PC-3 (cell line): ENCODE measurements around the gene OTOS. TPM values are rescaled to one million over a fixed set of nuclear protein-coding genes. Genes with fewer than 3 reads are reported as not detected.

ENCODE experiments used
- ATAC-seq: fragments of 200-7000 bp; cut with Tn5 transposase; 2 replicates; pipeline ENCODE4 v1.9.1; 2020; ENCODE audit warnings: mild to moderate bottlenecking, moderate library complexity
- BruUV-seq: library from RNA; stranded (reverse); fragments of 400-500 nt; replicated peaks from 2 replicates; lab custom pipeline; 2021; lab: Mats Ljungman, UMichigan
- CTCF ChIA-PET: fragments of 300-600 bp; sonication (Branson Sonifier 250); formaldehyde crosslinking; loops from one replicate; lab custom pipeline; 2022; ENCODE audit warnings: antibody characterized with exemption; lab: Charles Lee
- POLR2A ChIA-PET: fragments of 300-600 bp; sonication (Branson Sonifier 250); formaldehyde crosslinking; loops from one replicate; lab custom pipeline; 2022; ENCODE audit warnings: antibody characterized with exemption; ENCODE audit not compliant: unreplicated experiment; lab: Charles Lee
- DNase-seq: peaks from one replicate; pipeline ENCODE4 v3.0.0-alpha.2; 2015
- H2AFZ ChIP-seq: fragments of 300-600 bp; sonication (generic); 2 replicates; pipeline ENCODE4 v1.6.0; 2016; ENCODE audit warnings: antibody characterized with exemption, low read length
- H3F3A ChIP-seq: fragments of 300-600 bp; sonication (generic); one replicate; pipeline ENCODE4 v1.6.0; 2017; ENCODE audit warnings: antibody characterized with exemption, low read length, control low read depth, mild to moderate bottlenecking; ENCODE audit not compliant: unreplicated experiment
- H3K27ac ChIP-seq: fragments of 300-600 bp; sonication (generic); 2 replicates; pipeline ENCODE4 v1.5.1; 2016; ENCODE audit warnings: mild to moderate bottlenecking, low read length
- H3K27me3 ChIP-seq: fragments of 300-600 bp; sonication (generic); 2 replicates; pipeline ENCODE4 v1.6.1; 2016; ENCODE audit warnings: low read length, mixed read lengths
- H3K36me3 ChIP-seq: fragments of 300-600 bp; sonication (generic); 2 replicates; pipeline ENCODE4 v1.6.1; 2016; ENCODE audit warnings: low read depth, mixed run types, low read length, mixed read lengths
- H3K4me1 ChIP-seq: fragments of 300-600 bp; sonication (generic); 2 replicates; pipeline ENCODE4 v1.5.1; 2016; ENCODE audit warnings: low read length; ENCODE audit not compliant: insufficient read depth
- H3K4me2 ChIP-seq: fragments of 300-600 bp; sonication (generic); 2 replicates; pipeline ENCODE4 v1.6.0; 2016; ENCODE audit warnings: low read length
- H3K4me3 ChIP-seq: fragments of 300-600 bp; sonication (generic); 2 replicates; pipeline ENCODE4 v1.5.1; 2016; ENCODE audit warnings: mild to moderate bottlenecking, low read length, mixed read lengths
- H3K79me2 ChIP-seq: fragments of 300-600 bp; sonication (generic); 2 replicates; pipeline ENCODE4 v1.6.1; 2017; ENCODE audit warnings: low read length, mixed read lengths
- H3K9ac ChIP-seq: fragments of 300-600 bp; sonication (generic); 2 replicates; pipeline ENCODE4 v1.6.0; 2016; ENCODE audit warnings: mild to moderate bottlenecking, low read length
- H3K9me2 ChIP-seq: fragments of 300-600 bp; sonication (generic); replicated peaks from 2 replicates; pipeline ENCODE4 v1.6.1; 2016; ENCODE audit warnings: mixed run types, low read length, mixed read lengths
- H3K9me3 ChIP-seq: fragments of 300-600 bp; sonication (generic); 2 replicates; pipeline ENCODE4 v1.6.1; 2016; ENCODE audit warnings: low read length, mixed read lengths
- H4K20me1 ChIP-seq: fragments of 300-600 bp; sonication (generic); 2 replicates; pipeline ENCODE4 v1.6.1; 2016; ENCODE audit warnings: low read length, mixed read lengths
- CTCF ChIP-seq: fragments of 300-600 bp; sonication (generic); conservative IDR thresholded peaks from 2 replicates; pipeline ENCODE4 v1.5.1; 2017; ENCODE audit warnings: antibody characterized with exemption, low read depth, mild to moderate bottlenecking, low read length
- EZH2 ChIP-seq: fragments of 300-600 bp; sonication (generic); IDR thresholded peaks from one replicate; pipeline ENCODE4 v1.6.1; 2017; ENCODE audit warnings: antibody characterized with exemption, mild to moderate bottlenecking, low read length; ENCODE audit not compliant: unreplicated experiment
- EZH2phosphoT487 ChIP-seq: fragments of 300-600 bp; sonication (generic); IDR thresholded peaks from 2 replicates; pipeline ENCODE4 v1.6.1; 2018; ENCODE audit warnings: mild to moderate bottlenecking, antibody characterized with exemption, low read length, borderline replicate concordance
- intact Hi-C: fragments of 100-400 bp; cut with micrococcal nuclease; formaldehyde crosslinking; loops from 2 replicates; pipeline ENCODE4 v1.9.0; 2023
- total RNA-seq: library from RNA; depleted of rRNA; stranded (reverse); fragments of >200 nt; gene quantifications from 2 replicates; pipeline ENCODE4 v1.2.3, GENCODE V29; 2014

OTOS gene
- total RNA-seq, 1 experiment from 2014 or later = not detected

DNA sequence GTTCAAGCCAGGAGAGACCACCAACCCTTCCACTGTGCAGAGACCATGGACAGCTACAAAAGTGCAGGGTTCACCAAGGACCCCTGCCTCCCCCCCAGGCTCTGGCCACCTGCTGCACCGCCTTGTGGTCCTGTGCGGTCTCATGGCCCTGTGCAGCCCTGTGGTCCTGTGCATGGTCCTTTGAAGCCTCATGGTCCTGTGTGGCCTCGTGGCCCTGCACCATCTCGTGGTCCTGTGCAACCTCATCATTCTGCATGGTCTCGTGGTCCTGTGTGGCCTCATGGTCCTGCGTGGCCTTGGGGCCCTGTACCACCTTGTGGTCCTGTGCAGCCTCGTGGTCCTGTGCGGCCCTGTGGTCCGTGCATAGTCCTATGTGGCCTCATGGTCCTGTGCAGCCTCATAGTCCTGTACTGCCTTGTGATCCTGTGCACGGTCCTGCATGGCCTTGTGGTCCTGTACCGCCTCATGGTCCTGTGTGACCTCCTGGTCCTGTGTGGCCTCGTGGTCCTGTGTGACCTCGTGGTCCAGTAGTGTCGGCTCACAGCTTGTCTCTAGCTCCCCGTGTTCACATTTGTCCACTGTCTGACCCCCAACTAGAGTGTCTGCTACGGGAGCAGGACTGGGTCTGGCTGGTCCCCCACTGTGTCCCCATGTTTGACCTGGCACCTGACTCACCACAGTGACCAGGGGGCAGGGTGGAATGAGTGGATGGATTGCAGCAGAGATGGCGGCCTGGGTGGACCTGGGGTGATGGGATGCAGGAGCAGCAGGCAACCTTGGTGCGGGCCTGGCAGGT lies 20.0 kb upstream of the OTOS start:
- no peak for TF ChIP-seq CTCF
- TF ChIP-seq EZH2phosphoT487 = no peak
- no peak for TF ChIP-seq EZH2
- BruUV-seq = no TSS peak
- Histone ChIP-seq H3K4me1 (no peaks in the 10 kb centered on the region), H2AFZ (no peak overlapping the region), H3K36me3 (no peaks in the 10 kb centered on the region), H4K20me1 (no peaks in the 10 kb centered on the region), H3K79me2 (no peaks in the 10 kb centered on the region), H3K4me2 (no peak overlapping the region), H3K9me3 (no peaks in the 10 kb centered on the region), H3K9ac (no peak overlapping the region), H3K27ac (no peak overlapping the region), H3K9me2 (no peaks in the 10 kb centered on the region), H3K4me3 (no peak overlapping the region), H3K27me3 (no peaks in the 10 kb centered on the region), H3F3A (no peaks in the 10 kb centered on the region)
- POLR2A ChIA-PET = no interaction called here
- intact Hi-C loops = no loop called here
- CTCF ChIA-PET = no interaction called here
- DNase-seq (no peak), ATAC-seq (no peak)

- H2AFZ ChIP-seq = no peak overlapping the region
- no peaks in the 10 kb centered on the region for H3F3A ChIP-seq
- H3K9me2 ChIP-seq = no peaks in the 10 kb centered on the region
- ChIA-PET CTCF (no interaction called here), POLR2A (no interaction called here)
- H3K79me2 ChIP-seq = no peaks in the 10 kb centered on the region
- no peaks in the 10 kb centered on the region for H3K36me3 ChIP-seq
- TF ChIP-seq EZH2 = no peak
- no peak for TF ChIP-seq CTCF
- no peak for TF ChIP-seq EZH2phosphoT487
- H4K20me1 ChIP-seq = no peaks in the 10 kb centered on the region
- intact Hi-C loops = no loop called here
- no peak overlapping the region for H3K4me2 ChIP-seq
- no peak overlapping the region for H3K27ac ChIP-seq
- no peak overlapping the region for H3K9ac ChIP-seq
- no peaks in the 10 kb centered on the region for H3K4me1 ChIP-seq
- no peak for ATAC-seq
- H3K9me3 ChIP-seq = no peaks in the 10 kb centered on the region
- H3K4me3 ChIP-seq = no peak overlapping the region
- DNase-seq = no peak
- BruUV-seq = no TSS peak
- H3K27me3 ChIP-seq = no peaks in the 10 kb centered on the region
These were observed 18.9 kb upstream of the OTOS start for GRCh38 chr2:240159251-240159839.

- H3K79me2 ChIP-seq = no peaks in the 10 kb centered on the region
- ATAC-seq (no peak), DNase-seq (no peak)
- no peaks in the 10 kb centered on the region for H3K36me3 ChIP-seq
- no peaks in the 10 kb centered on the region for H3K9me2 ChIP-seq
- intact Hi-C loops = no loop called here
- no peak overlapping the region for H3K9ac ChIP-seq
- peaks cover 17% of the 10 kb centered on the region for H3K27me3 ChIP-seq
- no peaks in the 10 kb centered on the region for H3K4me1 ChIP-seq
- CTCF ChIA-PET = no interaction called here
- POLR2A ChIA-PET = no interaction called here
- H3K9me3 ChIP-seq = no peaks in the 10 kb centered on the region
- no peaks in the 10 kb centered on the region for H3F3A ChIP-seq
- H3K4me2 ChIP-seq = no peak overlapping the region
- BruUV-seq = no TSS peak
- H3K27ac ChIP-seq = no peak overlapping the region
- no peak for TF ChIP-seq EZH2phosphoT487
- no peak for TF ChIP-seq EZH2
- TF ChIP-seq CTCF = no peak
- H2AFZ ChIP-seq = no peak overlapping the region
- no peak overlapping the region for H3K4me3 ChIP-seq
- no peaks in the 10 kb centered on the region for H4K20me1 ChIP-seq
These were observed 16.7 kb upstream of the OTOS start for GRCh38 chr2:240157147-240157470.
